ENCODE measurements around the gene POM121L12.

POM121L12 gene

GRCh38 chr7:53060066-53060465, 24.6 kb downstream of the POM121L12 start:
- no peak for DNase-seq (ENCODE audit: low read depth)
- no peak overlapping the region for H3K4me3 ChIP-seq (ENCODE audit: low read depth, low read length)
- TF ChIP-seq, protein P1, sequence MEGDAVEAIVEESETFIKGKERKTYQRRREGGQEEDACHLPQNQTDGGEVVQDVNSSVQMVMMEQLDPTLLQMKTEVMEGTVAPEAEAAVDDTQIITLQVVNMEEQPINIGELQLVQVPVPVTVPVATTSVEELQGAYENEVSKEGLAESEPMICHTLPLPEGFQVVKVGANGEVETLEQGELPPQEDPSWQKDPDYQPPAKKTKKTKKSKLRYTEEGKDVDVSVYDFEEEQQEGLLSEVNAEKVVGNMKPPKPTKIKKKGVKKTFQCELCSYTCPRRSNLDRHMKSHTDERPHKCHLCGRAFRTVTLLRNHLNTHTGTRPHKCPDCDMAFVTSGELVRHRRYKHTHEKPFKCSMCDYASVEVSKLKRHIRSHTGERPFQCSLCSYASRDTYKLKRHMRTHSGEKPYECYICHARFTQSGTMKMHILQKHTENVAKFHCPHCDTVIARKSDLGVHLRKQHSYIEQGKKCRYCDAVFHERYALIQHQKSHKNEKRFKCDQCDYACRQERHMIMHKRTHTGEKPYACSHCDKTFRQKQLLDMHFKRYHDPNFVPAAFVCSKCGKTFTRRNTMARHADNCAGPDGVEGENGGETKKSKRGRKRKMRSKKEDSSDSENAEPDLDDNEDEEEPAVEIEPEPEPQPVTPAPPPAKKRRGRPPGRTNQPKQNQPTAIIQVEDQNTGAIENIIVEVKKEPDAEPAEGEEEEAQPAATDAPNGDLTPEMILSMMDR (IDR thresholded peaks at IDR 0.05; ENCODE audit: insufficient read depth, low read depth, low read length, missing control alignments): no peak

DNA sequence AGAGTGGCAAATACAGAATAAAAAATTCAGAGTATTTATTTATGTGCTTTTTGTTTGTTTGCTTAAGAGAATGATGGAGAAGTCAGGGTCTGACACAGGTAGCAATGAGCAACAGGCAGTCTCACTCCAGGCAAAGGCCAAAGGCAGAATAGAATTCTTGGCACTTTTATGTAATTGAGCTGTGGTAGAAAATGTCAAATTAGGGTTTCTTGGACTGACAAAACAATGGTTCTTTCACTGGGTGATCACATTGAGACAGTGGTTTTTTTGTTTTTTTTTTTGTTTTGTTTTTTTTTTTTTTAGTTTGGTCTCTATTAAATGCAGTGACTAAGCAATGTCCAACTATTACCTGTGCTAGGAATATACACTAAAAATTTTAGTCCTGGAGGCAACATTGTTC, 27.4 kb downstream of the POM121L12 start:
- H3K4me3 ChIP-seq (ENCODE audit: low read depth, low read length): no peak overlapping the region
- TF ChIP-seq, protein P1 (IDR thresholded peaks at IDR 0.05; ENCODE audit: insufficient read depth, low read depth, low read length, missing control alignments): no peak
- no peak for DNase-seq (ENCODE audit: low read depth)

GRCh38 chr7:53068673-53069072, 33.2 kb downstream of the POM121L12 start:
- no peak for DNase-seq (ENCODE audit: low read depth)
- TF ChIP-seq, protein P1 (IDR thresholded peaks at IDR 0.05; ENCODE audit: insufficient read depth, low read depth, low read length, missing control alignments): no peak
- H3K4me3 ChIP-seq (ENCODE audit: low read depth, low read length): no peak overlapping the region

GRCh38 chr7:53070883-53071282, 35.5 kb downstream of the POM121L12 start:
- no peak overlapping the region for H3K4me3 ChIP-seq (ENCODE audit: low read depth, low read length)
- TF ChIP-seq, protein P1 (IDR thresholded peaks at IDR 0.05; ENCODE audit: insufficient read depth, low read depth, low read length, missing control alignments): no peak
- no peak for DNase-seq (ENCODE audit: low read depth)

All from GM12865 (cell line).